Measurements from ENCODE around the gene ARL3. TPM values are rescaled to one million over a fixed set of nuclear protein-coding genes. Genes with fewer than 3 reads are reported as not detected.

ARL3 gene
- total RNA-seq, 4 donors from 2014 or later: 1.4 to 9.1 (median 2.4) TPM

- H3K4me1 ChIP-seq: peaks cover 0 to 17% (median 0%) of the 10 kb centered on the region in 4 donors
- peak within 1 kb of the TSS; percentile 83 to 90 (median 86) for H3K27ac ChIP-seq
- peak in 2 of 3 donors; percentile 44 to 59 for DNase-seq
- no peak for TF ChIP-seq CTCF (IDR thresholded peaks at IDR 0.05)
- peak in 1 of 2 donors; percentile 15 for TF ChIP-seq POLR2A (IDR thresholded peaks at IDR 0.05)
- H3K36me3 ChIP-seq: no peaks in the 10 kb centered on the region
- H3K4me3 ChIP-seq: peak within 1 kb of the TSS; percentile 82 to 93 (median 89)
- H3K27me3 ChIP-seq: no peaks in the 10 kb centered on the region
- H3K9me3 ChIP-seq: no peaks in the 10 kb centered on the region
These were observed 641 bp upstream of the ARL3 start, which contains the start of gene SFXN2 for GRCh38 chr10:102714621-102715455. SFXN2 (plus strand) TSS chr10:102714636; CDS start chr10:102726637, 12,001 bp downstream.

- Histone ChIP-seq H3K4me3 (peak overlapping the region; percentile 82 to 93 (median 89)), H3K36me3 (no peaks in the 10 kb centered on the region), H3K27me3 (no peaks in the 10 kb centered on the region), H3K27ac (peak overlapping the region; percentile 83 to 90 (median 86)), H3K4me1 (peaks cover 0 to 17% (median 0%) of the 10 kb centered on the region in 4 donors), H3K9me3 (no peaks in the 10 kb centered on the region)
- no peak for DNase-seq
- TF ChIP-seq POLR2A (IDR thresholded peaks at IDR 0.05): no peak
- TF ChIP-seq CTCF (IDR thresholded peaks at IDR 0.05): peak in 1 of 6 experiments; percentile 41
These were observed 721 bp downstream of the ARL3 start for GRCh38 chr10:102713539-102713813.

- Histone ChIP-seq H3K4me1 (peaks cover 0 to 17% (median 0%) of the 10 kb centered on the region in 4 donors), H3K27ac (peak overlapping the region; percentile 83 to 90 (median 86)), H3K9me3 (no peaks in the 10 kb centered on the region), H3K36me3 (no peaks in the 10 kb centered on the region), H3K27me3 (no peaks in the 10 kb centered on the region), H3K4me3 (peak overlapping the region; percentile 82 to 93 (median 89))
- TF ChIP-seq CTCF (IDR thresholded peaks at IDR 0.05) (no peak), POLR2A (IDR thresholded peaks at IDR 0.05) (no peak)
- no peak for DNase-seq
These were observed 1.2 kb downstream of the ARL3 start for GRCh38 chr10:102712843-102713538.

- Histone ChIP-seq H3K4me3 (no peak overlapping the region), H3K4me1 (peaks cover 0 to 17% (median 0%) of the 10 kb centered on the region in 4 donors), H3K9me3 (no peaks in the 10 kb centered on the region), H3K27me3 (no peaks in the 10 kb centered on the region), H3K27ac (no peak overlapping the region), H3K36me3 (no peaks in the 10 kb centered on the region)
- no peak for TF ChIP-seq CTCF (IDR thresholded peaks at IDR 0.05)
- TF ChIP-seq POLR2A (IDR thresholded peaks at IDR 0.05): no peak
- DNase-seq: no peak
These were observed 2.1 kb downstream of the ARL3 start for GRCh38 chr10:102712089-102712488.

- Histone ChIP-seq H3K4me3 (no peak overlapping the region), H3K9me3 (no peaks in the 10 kb centered on the region), H3K4me1 (peaks cover 0 to 14% (median 0%) of the 10 kb centered on the region in 4 donors), H3K36me3 (no peaks in the 10 kb centered on the region), H3K27ac (no peak overlapping the region), H3K27me3 (no peaks in the 10 kb centered on the region)
- no peak for DNase-seq
- TF ChIP-seq CTCF (IDR thresholded peaks at IDR 0.05) (peak in 1 of 6 experiments; percentile 15), POLR2A (IDR thresholded peaks at IDR 0.05) (no peak)
These were observed 3.6 kb downstream of the ARL3 start for GRCh38 chr10:102710609-102711008.

Data from Peyer's patch (tissue), 4 donors.